GM19025 (cell line): ENCODE measurements around the gene DET1.
"Not testable (repeated sequence)": the region's sequence is repeated elsewhere in the genome, so short reads cannot be mapped to it uniquely, and the experiment has no call there.

Experiments
- ATAC-seq: cut with Tn5 transposase; IDR thresholded peaks from one replicate; pipeline ENCODE4 v1.9.1; 2021; ENCODE audit warnings: mild to moderate bottlenecking, low read depth, moderate library complexity; ENCODE audit not compliant: unreplicated experiment

DET1 gene

GRCh38 chr15:88546248-88547129 lies at the start of gene DET1:
DET1 (minus strand) TSS chr15:88546681; CDS start chr15:88531705, 14,976 bp downstream.
- peak; percentile 96 for ATAC-seq

- ATAC-seq, result no peak
Observed at GRCh38 chr15:88591384-88591783, 44.9 kb upstream of the DET1 start.

- no peak for ATAC-seq
Observed at GRCh38 chr15:88590759-88591158, 44.3 kb upstream of the DET1 start.

GRCh38 chr15:88586401-88587162 lies 40.1 kb upstream of the DET1 start:
- ATAC-seq, result no peak

GRCh38 chr15:88580532-88580931 lies 34.1 kb upstream of the DET1 start:
- no peak for ATAC-seq

GRCh38 chr15:88579322-88579721 lies 32.8 kb upstream of the DET1 start:
- ATAC-seq, result no peak

- ATAC-seq, result no peak
Observed at GRCh38 chr15:88574655-88575054, 28.2 kb upstream of the DET1 start.

GRCh38 chr15:88574077-88574476 lies 27.6 kb upstream of the DET1 start:
- no peak for ATAC-seq

GRCh38 chr15:88571852-88572259 lies 25.4 kb upstream of the DET1 start:
- ATAC-seq, result no peak

- no peak for ATAC-seq
Observed at GRCh38 chr15:88571153-88571851, 24.8 kb upstream of the DET1 start.

- no peak for ATAC-seq
Observed at GRCh38 chr15:88568589-88568988, 22.1 kb upstream of the DET1 start.

GRCh38 chr15:88564741-88565140 lies 18.3 kb upstream of the DET1 start:
- no peak for ATAC-seq

GRCh38 chr15:88563638-88564037 lies 17.2 kb upstream of the DET1 start:
- ATAC-seq, result no peak

- ATAC-seq, result not testable (repeated sequence)
Observed at GRCh38 chr15:88559565-88559964, 13.1 kb upstream of the DET1 start.

- not testable (repeated sequence) for ATAC-seq
Observed at GRCh38 chr15:88558026-88558425, 11.5 kb upstream of the DET1 start.

- not testable (repeated sequence) for ATAC-seq
Observed at GRCh38 chr15:88548009-88548408, 1.5 kb upstream of the DET1 start.

- not testable (repeated sequence) for ATAC-seq
Observed at GRCh38 chr15:88545578-88546247, 768 bp downstream of the DET1 start.

GRCh38 chr15:88543065-88543776 lies 3.3 kb downstream of the DET1 start:
- no peak for ATAC-seq

GRCh38 chr15:88542342-88542733 lies 4.1 kb downstream of the DET1 start:
- ATAC-seq, result no peak
